ENCODE measurements around the gene GORAB.

DNA sequence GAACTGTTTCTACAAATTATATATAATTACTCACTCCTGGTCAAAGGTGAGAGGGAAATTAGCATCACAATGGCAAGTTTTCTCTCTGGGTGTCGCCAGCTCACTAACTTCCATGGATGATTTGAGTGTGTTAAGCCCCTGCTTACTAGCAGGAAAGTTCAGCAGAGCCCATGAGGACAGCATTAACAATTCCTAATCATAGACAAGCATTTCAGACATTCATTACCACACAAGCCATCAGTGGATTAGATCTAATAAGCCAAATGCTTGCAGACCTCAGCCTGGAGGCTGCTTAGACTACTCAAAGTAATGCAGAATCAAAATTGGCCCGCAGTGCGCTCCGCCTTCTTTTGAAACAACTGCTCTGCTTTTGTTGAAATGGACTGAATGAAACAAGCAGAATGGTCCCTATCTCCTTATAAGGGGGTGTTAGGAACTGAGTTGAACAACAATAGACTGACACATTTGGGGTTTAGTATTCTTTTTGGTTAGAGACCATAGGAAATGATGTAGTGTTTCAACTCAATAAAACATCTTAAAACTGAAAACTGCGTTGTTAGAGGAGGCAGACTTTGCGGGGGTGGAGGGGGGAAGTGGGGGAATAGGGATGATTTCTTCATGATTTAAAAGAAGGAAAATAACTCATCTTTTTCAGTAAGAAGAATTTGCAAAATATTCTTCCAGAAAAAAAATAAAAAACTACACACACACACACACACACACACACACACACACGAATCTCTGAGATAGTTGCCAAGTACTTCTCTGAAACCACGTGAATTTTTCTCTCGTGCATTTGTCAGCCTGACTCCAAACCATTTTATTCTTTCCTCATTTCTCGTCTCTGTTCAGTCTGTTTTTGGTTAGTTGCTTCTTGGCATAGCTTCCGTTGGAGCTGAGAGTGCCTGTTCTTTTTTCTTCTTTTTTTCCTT is 54.6 kb downstream of the GORAB start:
- TF ChIP-seq EZH2 (IDR thresholded peaks at IDR 0.05) (no peak), POLR2AphosphoS5 (IDR thresholded peaks at IDR 0.05; ENCODE audit: borderline replicate concordance, low read depth, low read length) (no peak), FOXP2 (optimal IDR thresholded peaks at IDR 0.05; ENCODE audit: control extremely low read depth, extremely low read length, insufficient read depth) (no peak)
